IPS-18c (cell line): ENCODE measurements around the gene TESK1.

Experiments used
- H3K4me3 ChIP-seq: 2 replicates; pipeline ENCODE4 v1.7.0; 2013; ENCODE audit warnings: low read depth, mild to moderate bottlenecking, low read length, moderate library complexity; ENCODE audit not compliant: insufficient read depth
- H3K9me3 ChIP-seq: one replicate; pipeline ENCODE4 v1.6.1; 2013; ENCODE audit warnings: mild to moderate bottlenecking, low read length, moderate library complexity; ENCODE audit not compliant: control insufficient read depth, insufficient read depth

TESK1 gene

GRCh38 chr9:35604578-35605350 lies at the start of gene TESK1:
Gene TESK1 (plus strand): TSS chr9:35605262. CDS start chr9:35605620, 358 bp downstream.
- no peaks in the 10 kb centered on the region for H3K9me3 ChIP-seq
- H3K4me3 ChIP-seq, result peak within 1 kb of the TSS; percentile 81

GRCh38 chr9:35555881-35556280 lies 49.2 kb upstream of the TESK1 start:
- no peak overlapping the region for H3K4me3 ChIP-seq
- no peaks in the 10 kb centered on the region for H3K9me3 ChIP-seq

- Histone ChIP-seq H3K9me3 (no peaks in the 10 kb centered on the region), H3K4me3 (no peak overlapping the region)
Measured at GRCh38 chr9:35556776-35557175, 48.3 kb upstream of the TESK1 start.

DNA sequence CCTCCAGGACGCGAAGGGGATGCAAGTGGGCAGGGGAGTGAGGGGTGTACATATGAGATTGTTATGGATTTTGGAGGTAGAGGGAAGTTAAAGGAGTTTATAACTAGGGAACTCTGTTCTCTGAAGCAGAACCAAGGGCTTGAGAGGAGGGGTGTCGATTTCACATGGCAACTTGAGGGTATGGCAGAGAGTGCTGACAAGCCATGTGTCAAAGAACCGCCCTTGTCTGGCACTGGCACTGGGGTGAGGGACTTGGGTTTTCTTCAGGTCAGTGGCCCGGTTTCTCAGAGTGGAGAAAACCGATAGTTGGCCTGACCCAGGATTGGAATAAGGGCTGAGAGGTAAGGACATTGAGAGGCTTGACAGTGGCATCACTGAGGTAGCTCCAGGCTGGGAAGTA lies 47.7 kb upstream of the TESK1 start:
- Histone ChIP-seq H3K9me3 (no peaks in the 10 kb centered on the region), H3K4me3 (no peak overlapping the region)

DNA sequence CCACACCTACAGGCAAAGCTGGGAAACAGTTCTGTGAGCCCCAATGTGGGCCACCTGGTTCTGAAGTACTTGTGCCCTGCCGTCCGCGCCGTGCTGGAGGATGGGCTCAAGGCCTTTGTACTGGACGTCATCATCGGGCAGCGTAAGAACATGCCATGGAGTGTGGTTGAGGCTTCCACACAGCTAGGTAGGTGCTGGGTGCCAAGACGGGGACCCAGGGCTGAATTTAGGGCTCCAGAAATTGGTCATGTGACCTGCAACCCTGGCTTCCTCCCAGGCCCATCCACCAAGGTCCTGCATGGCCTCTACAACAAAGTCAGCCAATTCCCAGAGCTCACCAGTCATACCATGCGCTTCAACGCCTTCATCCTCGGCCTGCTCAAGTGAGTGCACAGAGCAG lies 46.9 kb upstream of the TESK1 start:
- Histone ChIP-seq H3K9me3 (no peaks in the 10 kb centered on the region), H3K4me3 (no peak overlapping the region)

GRCh38 chr9:35559792-35560530 lies 45.1 kb upstream of the TESK1 start:
- H3K4me3 ChIP-seq, result no peak overlapping the region

DNA sequence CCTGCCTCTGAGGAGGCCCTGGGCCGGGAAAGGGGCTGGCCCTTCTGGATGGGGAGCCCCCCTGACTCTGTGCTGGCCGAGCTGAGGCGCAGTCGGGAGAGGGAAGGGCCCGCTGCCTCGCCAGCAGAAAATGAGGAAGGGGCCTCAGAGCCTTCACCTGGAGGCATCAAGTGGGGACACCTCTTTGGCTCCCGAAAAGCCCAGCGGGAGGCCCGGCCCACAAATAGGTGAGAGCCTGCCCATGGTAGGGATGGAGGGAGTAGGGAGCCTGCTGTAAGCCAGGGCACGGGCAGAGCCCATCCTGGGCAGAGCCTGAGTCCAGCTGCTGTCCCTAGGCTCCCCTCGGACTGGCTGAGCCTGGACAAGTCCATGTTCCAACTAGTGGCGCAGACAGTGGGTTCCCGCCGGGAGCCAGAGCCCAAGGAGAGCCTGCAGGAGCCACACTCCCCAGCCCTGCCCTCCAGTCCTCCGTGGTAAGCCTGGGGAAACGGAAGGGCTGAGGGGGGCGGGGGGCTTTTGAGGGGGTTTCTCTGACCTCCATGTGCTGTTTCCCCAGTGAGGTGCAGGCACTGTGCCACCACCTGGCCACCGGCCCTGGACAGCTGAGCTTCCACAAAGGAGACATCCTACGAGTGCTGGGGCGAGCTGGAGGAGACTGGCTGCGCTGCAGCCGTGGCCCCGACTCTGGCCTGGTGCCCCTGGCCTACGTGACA lies 44.3 kb upstream of the TESK1 start:
- H3K4me3 ChIP-seq, result no peak overlapping the region
- H3K9me3 ChIP-seq, result no peaks in the 10 kb centered on the region

More at GRCh38 chr9:35559792-35560530, 45.1 kb upstream of the TESK1 start:
- no peaks in the 10 kb centered on the region for H3K9me3 ChIP-seq

GRCh38 chr9:35561468-35562261 lies 43.4 kb upstream of the TESK1 start:
- Histone ChIP-seq H3K4me3 (no peak overlapping the region), H3K9me3 (no peaks in the 10 kb centered on the region)

- Histone ChIP-seq H3K4me3 (no peak overlapping the region), H3K9me3 (no peaks in the 10 kb centered on the region)
Measured at GRCh38 chr9:35562895-35563780, 41.9 kb upstream of the TESK1 start.

GRCh38 chr9:35563791-35564197 lies 41.3 kb upstream of the TESK1 start:
- H3K9me3 ChIP-seq, result no peaks in the 10 kb centered on the region
- H3K4me3 ChIP-seq, result no peak overlapping the region

GRCh38 chr9:35564658-35565061 lies 40.4 kb upstream of the TESK1 start:
- Histone ChIP-seq H3K4me3 (no peak overlapping the region), H3K9me3 (no peaks in the 10 kb centered on the region)

- H3K9me3 ChIP-seq, result no peaks in the 10 kb centered on the region
- H3K4me3 ChIP-seq, result no peak overlapping the region
Measured at GRCh38 chr9:35566417-35566816, 38.6 kb upstream of the TESK1 start.

- H3K4me3 ChIP-seq, result no peak overlapping the region
- no peaks in the 10 kb centered on the region for H3K9me3 ChIP-seq
Measured at GRCh38 chr9:35568196-35568595, 36.9 kb upstream of the TESK1 start.

DNA sequence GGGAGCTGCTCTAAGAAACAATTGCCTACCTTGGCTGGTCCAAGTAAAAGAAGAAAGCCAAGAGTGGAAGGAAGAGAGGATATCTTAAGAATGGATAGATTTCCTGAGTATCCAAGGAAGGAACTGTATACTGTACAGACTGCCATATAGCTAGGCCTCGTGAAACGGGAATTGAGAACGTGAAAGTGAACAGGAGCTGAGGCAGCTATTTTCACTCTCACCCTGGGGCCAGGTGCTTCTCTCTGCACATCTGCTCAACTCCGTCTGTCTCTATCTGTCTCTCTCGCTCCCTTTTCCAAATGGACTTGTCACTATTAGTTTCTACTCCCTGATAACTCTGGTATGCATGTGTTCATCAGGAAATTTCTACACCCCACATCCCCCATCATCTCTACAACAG lies 35.9 kb upstream of the TESK1 start:
- no peaks in the 10 kb centered on the region for H3K9me3 ChIP-seq
- no peak overlapping the region for H3K4me3 ChIP-seq

- Histone ChIP-seq H3K4me3 (no peak overlapping the region), H3K9me3 (no peaks in the 10 kb centered on the region)
Measured at GRCh38 chr9:35570709-35571504, 34.2 kb upstream of the TESK1 start.
